HepG2 (cell line): ENCODE measurements around the gene SRSF2. TPM values are rescaled to one million over a fixed set of nuclear protein-coding genes. Genes with fewer than 3 reads are reported as not detected.
A peak's percentile ranks its signal among the peaks of the same experiment; 100 is the strongest.

Source experiments
- CC2D1A ChIP-seq: sonication (generic); formaldehyde crosslinking; IDR thresholded peaks from 2 replicates; pipeline ENCODE4 v1.8.1; 2023; ENCODE audit warnings: mild to moderate bottlenecking, missing genetic modification reagents
- FUBP1 ChIP-seq: sonication (generic); formaldehyde crosslinking; IDR thresholded peaks from 2 replicates; pipeline ENCODE4 v1.5.1; 2020; ENCODE audit warnings: missing genetic modification reagents, mild to moderate bottlenecking, borderline replicate concordance
- MAFG ChIP-seq: sonication (generic); formaldehyde crosslinking; IDR thresholded peaks from 2 replicates; pipeline ENCODE4 v1.5.1; 2020; ENCODE audit warnings: mild to moderate bottlenecking, missing genetic modification reagents
- MEIS1 ChIP-seq: sonication (generic); formaldehyde crosslinking; IDR thresholded peaks from 2 replicates; pipeline ENCODE4 v1.9.0; 2021; ENCODE audit warnings: mild to moderate bottlenecking, missing genetic modification reagents, moderate library complexity, borderline replicate concordance
- NFE2 ChIP-seq: sonication (generic); formaldehyde crosslinking; IDR thresholded peaks from 2 replicates; pipeline ENCODE4 v1.4.0; 2020; ENCODE audit warnings: missing genetic modification reagents
- PAXIP1 ChIP-seq: sonication (generic); formaldehyde crosslinking; conservative IDR thresholded peaks from 2 replicates; pipeline ENCODE4 v1.4.0; 2020; ENCODE audit warnings: mild to moderate bottlenecking, missing genetic modification reagents, moderate library complexity
- PHB2 ChIP-seq: fragments of 450-650 bp; IDR thresholded peaks from 2 replicates; pipeline ENCODE4 v1.6.1; 2018; ENCODE audit not compliant: partially characterized antibody
- SP1 ChIP-seq, 2 experiments: fragments of 450-650 bp in 1 of 2; sonication (generic) in 1 of 2; formaldehyde crosslinking in 1 of 2; IDR thresholded peaks; 2 replicates each; pipeline versions ENCODE4 v1.4.0 to v1.6.1; 2016 to 2020; ENCODE audit warnings: missing genetic modification reagents in 1 of 2
- STAT5B ChIP-seq: sonication (generic); formaldehyde crosslinking; IDR thresholded peaks from 2 replicates; pipeline ENCODE4 v1.4.0; 2020; ENCODE audit warnings: missing genetic modification reagents
- USF2 ChIP-seq, 2 experiments: sonication (generic) in 1 of 2; formaldehyde crosslinking in 1 of 2; IDR thresholded peaks; 2 replicates each; pipeline versions ENCODE4 v1.5.1 to v1.6.1; 2011 to 2020; ENCODE audit warnings: borderline replicate concordance in 1 of 2, low read depth in 1 of 2, low read length in 1 of 2, mild to moderate bottlenecking in 1 of 2, missing genetic modification reagents in 1 of 2, moderate library complexity in 1 of 2
- ZBTB26 ChIP-seq: IDR thresholded peaks from 2 replicates; pipeline ENCODE4 v1.6.1; 2016; ENCODE audit warnings: missing compliant biosample characterization, missing genetic modification reagents, borderline replicate concordance
- ZC3H4 ChIP-seq: sonication (generic); formaldehyde crosslinking; IDR thresholded peaks from 2 replicates; pipeline ENCODE4 v1.4.0; 2020; ENCODE audit warnings: missing genetic modification reagents, borderline replicate concordance
- ZFP37 ChIP-seq: sonication (generic); formaldehyde crosslinking; IDR thresholded peaks from 2 replicates; pipeline ENCODE4 v1.4.0; 2020; ENCODE audit warnings: missing genetic modification reagents, borderline replicate concordance
- ZNF3 ChIP-seq: IDR thresholded peaks from 2 replicates; pipeline ENCODE4 v1.7.0; 2017; ENCODE audit warnings: inconsistent platforms
- ZNF460 ChIP-seq: sonication (generic); formaldehyde crosslinking; IDR thresholded peaks from 2 replicates; pipeline ENCODE4 v1.5.1; 2020; ENCODE audit warnings: missing genetic modification reagents, mild to moderate bottlenecking, borderline replicate concordance
- ZNF619 ChIP-seq: sonication (generic); formaldehyde crosslinking; IDR thresholded peaks from 2 replicates; pipeline ENCODE4 v1.4.0; 2020; ENCODE audit warnings: mild to moderate bottlenecking, missing genetic modification reagents
- ZNF780A ChIP-seq: sonication (generic); formaldehyde crosslinking; IDR thresholded peaks from 2 replicates; pipeline ENCODE4 v1.8.0; 2022; ENCODE audit warnings: mild to moderate bottlenecking, missing genetic modification reagents, moderate library complexity
- polyA plus RNA-seq, 8 experiments: library from polyadenylated mRNA; depleted of rRNA in 3 of 8; stranded (reverse) in 7 of 8; unstranded in 1 of 8; fragments of >200 nt; fragmentation: Illumina TruSeq in 4 of 8; extraction: Trizol in 4 of 8; gene quantifications; 2 replicates each; pipeline versions ENCODE4 v1.2.1 to v1.2.3, GENCODE V29; 2011 to 2016; ENCODE audit warnings: low read depth in 4 of 8, missing spikeins in 1 of 8, mixed read lengths in 1 of 8; ENCODE audit not compliant: insufficient read depth in 1 of 8
- total RNA-seq, 5 experiments: library from RNA; depleted of rRNA; stranded (reverse); fragments of >200 nt; fragmentation: Illumina TruSeq; extraction: Trizol; gene quantifications; 2 replicates each; pipeline ENCODE4 v1.2.3, GENCODE V29; 2016; ENCODE audit warnings: low read depth in 1 of 5

Gene SRSF2
- total and polyA plus RNA-seq, 2 of the 13 experiments (the other 11 are each of a cell fraction or from before 2014, with no cell fraction given) = 306 to 319 TPM

- peak; percentile 10; the same call in 1 of the 2 replicates for TF ChIP-seq ZNF460 (CRISPR knock-in tag)
- no peak; the same call in 1 of the 2 replicates for TF ChIP-seq MEIS1
- no peak for TF ChIP-seq USF2 (IDR thresholded peaks at IDR 0.05; ENCODE audit: low read depth, low read length)
- TF ChIP-seq USF2 (CRISPR knock-in tag; IDR thresholded peaks at IDR 0.05; ENCODE audit: borderline replicate concordance) = no peak
- TF ChIP-seq PAXIP1 (CRISPR knock-in tag) = no peak
- TF ChIP-seq PHB2 = no peak
- no peak for TF ChIP-seq FUBP1
- TF ChIP-seq CC2D1A (CRISPR knock-in tag) = no peak; the same call in 1 of the 2 replicates
- TF ChIP-seq NFE2 (CRISPR knock-in tag) = peak; percentile 100
- peak; percentile 84 for TF ChIP-seq ZFP37 (CRISPR knock-in tag)
- peak; percentile 75; the same call in 1 of the 2 replicates for TF ChIP-seq ZC3H4
- no peak; the same call in 1 of the 2 replicates for TF ChIP-seq ZNF3 (CRISPR knock-in tag)
- peak; percentile 81 for TF ChIP-seq ZNF780A (CRISPR knock-in tag)
- TF ChIP-seq MAFG (CRISPR knock-in tag) = peak; percentile 88; the same call in 1 of the 2 replicates
- TF ChIP-seq SP1 (IDR thresholded peaks at IDR 0.05) = no peak
- peak; percentile 81 for TF ChIP-seq SP1 (CRISPR knock-in tag; IDR thresholded peaks at IDR 0.05)
- TF ChIP-seq ZNF619 (CRISPR knock-in tag) = no peak
- peak; percentile 95 for TF ChIP-seq STAT5B (CRISPR knock-in tag)
- no peak; the same call in none of the 2 replicates for TF ChIP-seq ZBTB26 (CRISPR knock-in tag)
Measured at GRCh38 chr17:76737082-76737675, at the start of gene SRSF2 (continued).
